ENCODE measurements around the gene ZNF132. TPM values are rescaled to one million over a fixed set of nuclear protein-coding genes. Genes with fewer than 3 reads are reported as not detected.

Gene ZNF132
- total RNA-seq, 1 donor from 2014 or later = 1.2 TPM

DNA sequence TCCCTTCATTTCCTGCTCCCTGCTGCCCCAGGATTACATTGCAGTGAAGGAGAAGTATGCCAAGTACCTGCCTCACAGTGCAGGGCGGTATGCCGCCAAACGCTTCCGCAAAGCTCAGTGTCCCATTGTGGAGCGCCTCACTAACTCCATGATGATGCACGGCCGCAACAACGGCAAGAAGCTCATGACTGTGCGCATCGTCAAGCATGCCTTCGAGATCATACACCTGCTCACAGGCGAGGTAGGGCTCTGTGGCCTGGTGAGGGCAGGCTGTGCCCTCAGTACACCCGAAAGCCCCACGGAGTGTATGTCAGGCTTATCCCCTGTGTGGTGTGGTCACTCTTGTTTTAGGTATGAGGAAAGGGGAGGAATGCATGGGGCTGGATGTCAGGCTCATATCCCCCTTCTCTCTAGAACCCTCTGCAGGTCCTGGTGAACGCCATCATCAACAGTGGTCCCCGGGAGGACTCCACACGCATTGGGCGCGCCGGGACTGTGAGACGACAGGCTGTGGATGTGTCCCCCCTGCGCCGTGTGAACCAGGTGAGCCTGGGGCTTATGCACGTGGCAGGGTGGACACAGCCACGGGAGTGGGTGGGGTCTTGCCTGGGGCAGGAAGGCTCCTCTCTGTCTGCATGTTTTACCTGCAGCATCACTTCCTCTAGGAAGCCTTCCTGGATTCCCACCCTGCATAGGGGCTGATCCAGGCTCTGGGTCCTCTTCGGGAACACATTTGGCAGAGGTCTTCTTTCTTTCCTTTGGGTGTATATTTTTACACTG lies 46.8 kb downstream of the ZNF132 start:
- Mint-ChIP-seq H3K4me1 (ENCODE audit: unreplicated experiment) (peaks cover 2% of the 10 kb centered on the region), H3K27ac (ENCODE audit: unreplicated experiment) (no peak overlapping the region), H3K27me3 (ENCODE audit: unreplicated experiment) (peaks cover 8% of the 10 kb centered on the region)

DNA sequence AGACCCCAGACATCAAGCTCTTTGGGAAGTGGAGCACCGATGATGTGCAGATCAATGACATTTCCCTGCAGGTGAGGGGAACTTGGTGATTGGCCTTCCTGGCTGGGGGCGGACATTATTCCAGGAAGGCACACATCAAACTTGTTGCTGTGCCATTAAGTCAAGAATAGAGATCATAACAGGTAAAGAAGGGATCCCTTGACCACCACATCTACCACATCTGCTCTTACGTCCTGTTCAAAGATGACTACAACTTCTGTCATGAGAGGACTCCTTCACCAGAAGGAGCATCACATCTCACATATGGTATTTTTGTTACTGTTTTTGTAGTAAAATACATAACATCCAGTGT lies 51.8 kb downstream of the ZNF132 start:
- TF ChIP-seq, protein P1, sequence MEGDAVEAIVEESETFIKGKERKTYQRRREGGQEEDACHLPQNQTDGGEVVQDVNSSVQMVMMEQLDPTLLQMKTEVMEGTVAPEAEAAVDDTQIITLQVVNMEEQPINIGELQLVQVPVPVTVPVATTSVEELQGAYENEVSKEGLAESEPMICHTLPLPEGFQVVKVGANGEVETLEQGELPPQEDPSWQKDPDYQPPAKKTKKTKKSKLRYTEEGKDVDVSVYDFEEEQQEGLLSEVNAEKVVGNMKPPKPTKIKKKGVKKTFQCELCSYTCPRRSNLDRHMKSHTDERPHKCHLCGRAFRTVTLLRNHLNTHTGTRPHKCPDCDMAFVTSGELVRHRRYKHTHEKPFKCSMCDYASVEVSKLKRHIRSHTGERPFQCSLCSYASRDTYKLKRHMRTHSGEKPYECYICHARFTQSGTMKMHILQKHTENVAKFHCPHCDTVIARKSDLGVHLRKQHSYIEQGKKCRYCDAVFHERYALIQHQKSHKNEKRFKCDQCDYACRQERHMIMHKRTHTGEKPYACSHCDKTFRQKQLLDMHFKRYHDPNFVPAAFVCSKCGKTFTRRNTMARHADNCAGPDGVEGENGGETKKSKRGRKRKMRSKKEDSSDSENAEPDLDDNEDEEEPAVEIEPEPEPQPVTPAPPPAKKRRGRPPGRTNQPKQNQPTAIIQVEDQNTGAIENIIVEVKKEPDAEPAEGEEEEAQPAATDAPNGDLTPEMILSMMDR (IDR thresholded peaks at IDR 0.05; ENCODE audit: unreplicated experiment) = no peak
- DNase-seq (ENCODE audit: low spot score) = no peak
- Mint-ChIP-seq H3K36me3 (ENCODE audit: low read depth, unreplicated experiment) (peaks cover 27% of the 10 kb centered on the region), H3K4me1 (ENCODE audit: unreplicated experiment) (peaks cover 17% of the 10 kb centered on the region), H3K4me3 (ENCODE audit: unreplicated experiment) (peak overlapping the region; percentile 97), H3K27me3 (ENCODE audit: unreplicated experiment) (peaks cover 6% of the 10 kb centered on the region), H3K27ac (ENCODE audit: unreplicated experiment) (peak overlapping the region; percentile 95), H3K9me3 (ENCODE audit: unreplicated experiment) (no peaks in the 10 kb centered on the region)

More for the DNA sequence above, 46.8 kb downstream of the ZNF132 start:
- H3K9me3 Mint-ChIP-seq (ENCODE audit: unreplicated experiment) = no peaks in the 10 kb centered on the region
- DNase-seq (ENCODE audit: low spot score) = no peak
- peaks cover 33% of the 10 kb centered on the region for H3K36me3 Mint-ChIP-seq (ENCODE audit: low read depth, unreplicated experiment)
- H3K4me3 Mint-ChIP-seq (ENCODE audit: unreplicated experiment) = peak overlapping the region; percentile 54
- TF ChIP-seq, protein P1 (IDR thresholded peaks at IDR 0.05; ENCODE audit: unreplicated experiment) = no peak

DNA sequence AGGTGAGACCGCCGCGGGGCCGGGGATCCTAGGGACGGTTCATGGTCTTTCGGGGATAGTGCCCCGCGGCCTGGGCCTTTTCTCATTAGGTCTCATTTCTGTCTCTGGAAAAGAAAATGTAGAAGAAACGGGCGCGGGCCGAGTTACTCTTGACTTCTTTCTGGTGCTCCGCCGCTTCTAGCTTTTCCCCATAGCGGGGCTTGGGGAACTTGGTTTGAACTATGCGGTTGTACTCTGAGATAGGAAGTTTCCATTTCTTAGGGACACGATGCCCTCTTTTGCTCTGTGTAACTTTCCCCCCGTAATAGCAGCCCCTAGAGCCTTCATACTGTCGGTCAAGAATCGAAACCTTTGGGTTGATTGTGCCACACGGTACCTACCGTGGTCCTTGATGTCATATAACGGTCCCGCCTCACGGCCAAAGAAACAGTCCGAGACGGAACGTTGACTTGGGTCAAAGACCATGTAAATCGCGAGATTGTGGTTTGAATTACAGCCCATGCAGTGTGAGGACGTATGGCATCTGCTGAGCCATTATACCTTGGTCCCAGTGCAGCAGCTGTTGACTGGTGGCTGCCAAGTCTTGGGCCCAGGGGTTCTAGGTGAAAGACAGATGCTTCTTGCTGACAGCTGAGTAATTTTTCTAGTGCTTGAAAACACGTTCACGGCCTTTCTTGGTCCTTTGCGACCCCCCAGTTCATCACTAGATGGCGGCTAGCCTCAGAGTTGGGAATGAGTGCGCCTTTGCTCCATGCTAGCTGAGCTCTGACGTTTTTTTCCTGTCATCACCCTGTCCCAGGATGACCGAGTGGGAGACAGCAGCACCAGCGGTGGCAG lies 52.4 kb downstream of the ZNF132 start:
- Mint-ChIP-seq H3K27me3 (ENCODE audit: unreplicated experiment) (peaks cover 6% of the 10 kb centered on the region), H3K4me1 (ENCODE audit: unreplicated experiment) (peaks cover 17% of the 10 kb centered on the region), H3K36me3 (ENCODE audit: low read depth, unreplicated experiment) (peaks cover 22% of the 10 kb centered on the region), H3K9me3 (ENCODE audit: unreplicated experiment) (no peaks in the 10 kb centered on the region), H3K27ac (ENCODE audit: unreplicated experiment) (peak overlapping the region; percentile 95), H3K4me3 (ENCODE audit: unreplicated experiment) (peak overlapping the region; percentile 97)
- TF ChIP-seq, protein P1 (IDR thresholded peaks at IDR 0.05; ENCODE audit: unreplicated experiment) = no peak
- peak; percentile 4 for DNase-seq (ENCODE audit: low spot score)

DNA sequence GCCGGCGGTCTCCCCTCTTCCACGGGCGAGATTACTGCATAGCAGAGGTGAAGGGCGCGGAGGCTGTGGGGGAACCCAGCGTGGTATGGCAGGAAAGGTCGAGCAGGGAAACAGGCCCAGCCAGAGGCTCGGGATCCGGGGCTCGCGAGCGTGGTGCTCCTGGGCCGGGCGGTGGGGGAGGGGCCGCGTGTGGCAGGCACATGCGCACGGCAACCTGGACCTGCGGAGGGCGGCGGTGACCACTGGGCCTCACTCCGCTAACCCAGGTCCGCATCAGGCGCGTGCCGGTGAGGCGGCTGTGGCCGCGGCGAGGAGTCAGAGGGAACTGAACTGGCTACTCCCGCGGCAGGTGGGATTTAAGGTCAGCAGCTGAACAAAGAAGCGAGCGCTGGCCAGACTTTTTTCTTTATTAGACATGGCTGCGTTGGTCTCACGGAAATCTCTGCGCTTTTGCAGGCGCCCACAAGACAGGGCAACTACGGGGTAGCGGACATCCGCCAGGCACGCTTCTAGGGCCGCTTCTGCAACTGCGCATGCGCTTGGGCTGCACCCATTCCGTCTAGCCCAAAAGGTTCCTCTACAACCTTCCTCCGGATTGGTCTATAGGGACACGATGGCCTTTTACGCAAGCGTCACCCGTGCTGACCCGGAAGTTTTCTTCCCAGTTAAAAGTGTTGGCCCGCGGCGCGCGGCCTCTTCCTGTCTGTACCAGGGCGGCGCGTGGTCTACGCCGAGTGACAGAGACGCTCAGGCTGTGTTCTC lies 53.2 kb downstream of the ZNF132 start, which contains the start of gene RPS5:
Gene RPS5, plus strand, starts transcription at position 694 of the 762 bp plus-strand sequence. CDS start 869 bp downstream, outside the sequence.
- peak; percentile 91 for DNase-seq (ENCODE audit: low spot score)
- H3K36me3 Mint-ChIP-seq (ENCODE audit: low read depth, unreplicated experiment) = peaks cover 22% of the 10 kb centered on the region
- no peaks in the 10 kb centered on the region for H3K9me3 Mint-ChIP-seq (ENCODE audit: unreplicated experiment)
- peaks cover 6% of the 10 kb centered on the region for H3K27me3 Mint-ChIP-seq (ENCODE audit: unreplicated experiment)
- peaks cover 20% of the 10 kb centered on the region for H3K4me1 Mint-ChIP-seq (ENCODE audit: unreplicated experiment)
- TF ChIP-seq, protein P1 (IDR thresholded peaks at IDR 0.05; ENCODE audit: unreplicated experiment) = no peak
- peak within 1 kb of the TSS; percentile 97 for H3K4me3 Mint-ChIP-seq (ENCODE audit: unreplicated experiment)
- H3K27ac Mint-ChIP-seq (ENCODE audit: unreplicated experiment) = peak within 1 kb of the TSS; percentile 95

Data from endothelial cell (in vitro differentiated cells).